NCI-H1930 (cell line): ENCODE measurements around the gene ZNF415.
"Not testable (repeated sequence)": the region's sequence is repeated elsewhere in the genome, so short reads cannot be mapped to it uniquely, and the experiment has no call there.

Experiments used
- DNase-seq, 2 experiments: peaks; one replicate each; lab custom pipeline; 2025; lab: John Stamatoyannopoulos, UW

ZNF415 gene

GRCh38 chr19:53132141-53132991 lies at the start of gene ZNF415:
ZNF415 (minus strand) TSS chr19:53132910; CDS start chr19:53122676, 10,234 bp downstream.
- peak; percentile 88 for DNase-seq

GRCh38 chr19:53182202-53182601 lies 49.5 kb upstream of the ZNF415 start:
- no peak for DNase-seq

GRCh38 chr19:53177986-53178385 lies 45.3 kb upstream of the ZNF415 start:
- no peak for DNase-seq

GRCh38 chr19:53172889-53173288 lies 40.2 kb upstream of the ZNF415 start:
- DNase-seq, result no peak

- no peak for DNase-seq
These were observed 33.0 kb upstream of the ZNF415 start for GRCh38 chr19:53165691-53166091.

GRCh38 chr19:53161123-53161522 lies 28.4 kb upstream of the ZNF415 start:
- DNase-seq, result no peak

- DNase-seq, result no peak
These were observed 27.6 kb upstream of the ZNF415 start for GRCh38 chr19:53160350-53160749.

GRCh38 chr19:53158119-53158656 lies 25.5 kb upstream of the ZNF415 start:
- DNase-seq, result no peak

GRCh38 chr19:53157626-53158025 lies 24.9 kb upstream of the ZNF415 start:
- DNase-seq, result no peak

GRCh38 chr19:53156850-53157249 lies 24.1 kb upstream of the ZNF415 start:
- DNase-seq, result no peak

GRCh38 chr19:53147645-53148044 lies 14.9 kb upstream of the ZNF415 start:
- DNase-seq, result no peak

- DNase-seq, result no peak
These were observed 7.6 kb upstream of the ZNF415 start for GRCh38 chr19:53140351-53140750.

- no peak for DNase-seq
These were observed 3.7 kb upstream of the ZNF415 start for GRCh38 chr19:53136432-53136831.

- no peak for DNase-seq
These were observed 983 bp downstream of the ZNF415 start for GRCh38 chr19:53131727-53132126.

GRCh38 chr19:53131085-53131590 lies 1.6 kb downstream of the ZNF415 start:
- no peak for DNase-seq

- DNase-seq, result no peak
These were observed 2.2 kb downstream of the ZNF415 start for GRCh38 chr19:53130506-53130905.

GRCh38 chr19:53126733-53127526 lies 5.8 kb downstream of the ZNF415 start:
- DNase-seq, result not testable (repeated sequence)

- no peak for DNase-seq
These were observed 9.3 kb downstream of the ZNF415 start for GRCh38 chr19:53123400-53123799.

GRCh38 chr19:53112286-53112685 lies 20.4 kb downstream of the ZNF415 start:
- DNase-seq, result no peak

- DNase-seq, result no peak
These were observed 23.2 kb downstream of the ZNF415 start for GRCh38 chr19:53109527-53109926.

GRCh38 chr19:53103234-53104203 lies 29.2 kb downstream of the ZNF415 start, which contains the start of gene ZNF160:
ZNF160 (minus strand) TSS chr19:53103422; CDS start chr19:53086276, 17,146 bp downstream.
- peak; percentile 97 to 99 for DNase-seq
